ENCODE data around the gene KAT7.

KAT7 gene

DNA sequence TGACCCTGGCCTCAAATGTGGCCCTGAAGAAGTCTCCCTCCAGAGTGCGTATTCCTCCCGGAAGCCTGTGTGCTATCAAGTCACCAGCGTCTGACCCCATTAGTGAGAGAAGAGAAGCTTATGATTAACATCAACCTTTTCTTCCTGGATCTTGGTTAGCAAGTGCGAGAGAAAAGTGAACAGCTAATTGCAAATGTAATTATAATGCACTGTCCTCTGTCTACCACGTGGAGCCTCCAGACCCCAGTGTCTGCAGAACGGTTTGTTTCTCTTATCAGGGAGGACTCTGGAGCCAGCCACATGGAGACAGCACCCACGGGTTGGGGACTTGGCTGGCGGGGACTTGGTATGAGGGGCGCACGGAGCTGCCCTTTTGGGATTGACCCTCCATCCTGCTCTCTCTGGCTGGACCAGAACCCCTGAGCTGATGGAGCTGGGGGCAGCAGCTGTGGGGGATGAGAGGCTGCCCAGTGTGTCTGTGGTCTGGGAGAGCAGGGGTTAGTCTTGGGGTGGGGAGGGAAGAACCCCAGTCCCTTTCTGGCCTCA lies 65.1 kb downstream of the KAT7 start:
- TF ChIP-seq, protein P1, sequence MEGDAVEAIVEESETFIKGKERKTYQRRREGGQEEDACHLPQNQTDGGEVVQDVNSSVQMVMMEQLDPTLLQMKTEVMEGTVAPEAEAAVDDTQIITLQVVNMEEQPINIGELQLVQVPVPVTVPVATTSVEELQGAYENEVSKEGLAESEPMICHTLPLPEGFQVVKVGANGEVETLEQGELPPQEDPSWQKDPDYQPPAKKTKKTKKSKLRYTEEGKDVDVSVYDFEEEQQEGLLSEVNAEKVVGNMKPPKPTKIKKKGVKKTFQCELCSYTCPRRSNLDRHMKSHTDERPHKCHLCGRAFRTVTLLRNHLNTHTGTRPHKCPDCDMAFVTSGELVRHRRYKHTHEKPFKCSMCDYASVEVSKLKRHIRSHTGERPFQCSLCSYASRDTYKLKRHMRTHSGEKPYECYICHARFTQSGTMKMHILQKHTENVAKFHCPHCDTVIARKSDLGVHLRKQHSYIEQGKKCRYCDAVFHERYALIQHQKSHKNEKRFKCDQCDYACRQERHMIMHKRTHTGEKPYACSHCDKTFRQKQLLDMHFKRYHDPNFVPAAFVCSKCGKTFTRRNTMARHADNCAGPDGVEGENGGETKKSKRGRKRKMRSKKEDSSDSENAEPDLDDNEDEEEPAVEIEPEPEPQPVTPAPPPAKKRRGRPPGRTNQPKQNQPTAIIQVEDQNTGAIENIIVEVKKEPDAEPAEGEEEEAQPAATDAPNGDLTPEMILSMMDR (IDR thresholded peaks at IDR 0.05; ENCODE audit: control extremely low read depth, extremely low read depth, low read depth, missing control alignments): no peak
- CTCF ChIA-PET: interaction anchor here (1.1 to 2.3 kb wide), 3 partner anchors 144 to 296 kb away, joined by 3 to 8 read pairs (median 4); no protein-coding TSS in a partner anchor

DNA sequence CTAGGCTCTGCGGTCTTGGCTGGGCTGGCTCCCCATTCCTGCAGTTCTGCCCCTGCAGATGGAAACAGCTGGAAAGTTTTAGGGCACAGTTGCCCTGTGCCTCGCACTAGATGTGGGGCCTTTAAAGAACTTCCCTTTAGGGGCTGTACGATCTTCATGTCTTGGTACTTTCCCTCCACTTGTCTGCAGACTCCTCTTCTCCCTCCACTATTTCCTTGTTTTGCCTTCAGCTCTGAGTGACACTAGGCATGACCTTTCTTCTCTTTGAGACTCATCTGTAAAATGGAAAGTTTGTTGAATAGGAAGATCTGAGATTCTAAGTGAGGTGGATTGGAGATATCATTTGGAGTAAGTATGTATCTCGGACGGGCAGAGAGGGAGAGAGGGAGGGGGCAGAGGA lies 65.6 kb downstream of the KAT7 start:
- no peak for DNase-seq (ENCODE audit: extremely low spot score)
- ChIA-PET CTCF (interaction anchor here (1.1 to 2.3 kb wide), 3 partner anchors 143 to 297 kb away, joined by 3 to 8 read pairs (median 4); no protein-coding TSS in a partner anchor), POLR2A (no interaction called here)
- TF ChIP-seq, protein P1 (IDR thresholded peaks at IDR 0.05; ENCODE audit: control extremely low read depth, extremely low read depth, low read depth, missing control alignments): no peak

More for the DNA sequence above, 65.1 kb downstream of the KAT7 start:
- POLR2A ChIA-PET: no interaction called here
- DNase-seq (ENCODE audit: extremely low spot score): no peak

DNA sequence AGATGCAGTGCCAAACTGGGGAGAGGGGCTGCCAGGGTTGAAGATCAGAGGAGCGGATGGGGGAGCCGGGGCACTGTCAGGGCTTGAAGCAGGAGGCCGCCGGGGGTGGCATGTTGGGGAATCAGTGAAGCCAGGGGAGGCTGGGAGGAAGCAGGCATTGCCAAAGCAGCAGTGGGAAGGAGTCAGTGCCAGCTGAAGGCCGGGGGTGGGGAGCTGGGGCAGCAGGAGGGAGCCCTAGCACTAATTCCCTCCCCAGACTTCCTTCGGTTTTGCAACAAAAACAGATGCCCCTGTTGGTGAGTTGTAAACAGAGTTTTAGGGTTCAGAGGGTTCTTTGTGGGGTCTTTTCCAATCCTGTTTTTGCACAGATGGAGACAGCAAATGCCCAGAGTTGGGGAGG lies 70.3 kb downstream of the KAT7 start:
- TF ChIP-seq, protein P1 (IDR thresholded peaks at IDR 0.05; ENCODE audit: control extremely low read depth, extremely low read depth, low read depth, missing control alignments): no peak
- DNase-seq (ENCODE audit: extremely low spot score): no peak
- ChIA-PET POLR2A (no interaction called here), CTCF (interaction anchor here (1.5 to 11.5 kb wide), 2 partner anchors 93 to 138 kb away, joined by 3 to 171 read pairs; partner anchors contain the start of gene DLX3)

GRCh38 chr17:49859991-49860953 lies 71.8 kb downstream of the KAT7 start:
- TF ChIP-seq, protein P1 (IDR thresholded peaks at IDR 0.05; ENCODE audit: control extremely low read depth, extremely low read depth, low read depth, missing control alignments): no peak
- ChIA-PET CTCF (interaction anchor here (1.0 to 11.5 kb wide), 12 partner anchors 9 to 304 kb away, joined by 3 to 171 read pairs (median 4); partner anchors contain the start of genes DLX3 and TAC4), POLR2A (no interaction called here)
- no peak for DNase-seq (ENCODE audit: extremely low spot score)

DNA sequence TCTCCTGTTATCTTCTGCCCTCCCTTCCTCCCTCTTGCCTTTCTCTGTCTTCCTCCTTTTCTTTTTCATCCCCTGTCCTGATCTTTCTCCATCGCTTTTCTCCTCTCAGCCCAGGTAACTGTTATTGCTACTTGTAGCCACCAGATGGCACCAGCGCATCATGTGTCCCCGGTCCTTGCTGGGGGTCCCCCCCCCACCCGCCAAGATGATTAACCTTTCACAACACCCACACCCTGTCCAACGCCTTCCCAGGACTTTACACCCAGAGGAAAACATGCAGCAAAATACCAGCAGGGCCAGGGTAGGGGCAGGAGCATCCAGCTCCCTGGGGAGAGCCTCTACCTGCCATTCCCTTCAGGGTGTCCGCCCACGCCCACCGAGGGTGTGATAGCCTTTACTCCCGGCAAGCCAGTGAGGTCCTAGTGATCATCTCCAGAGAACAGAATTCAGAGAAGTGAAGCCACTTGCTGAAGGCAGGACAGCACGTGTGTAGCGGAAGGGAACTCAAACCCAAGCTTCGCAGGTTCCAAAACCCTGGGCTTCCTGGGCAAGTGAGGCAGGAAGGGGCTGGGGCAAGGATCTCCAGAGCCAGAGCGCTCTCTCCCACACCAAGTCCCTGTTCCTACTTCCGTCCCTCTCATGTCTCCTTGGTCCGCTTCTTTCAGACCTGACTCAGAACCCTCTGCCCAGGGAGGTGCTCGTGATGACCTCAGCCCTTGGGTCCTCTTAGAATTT lies 72.8 kb downstream of the KAT7 start:
- POLR2A ChIA-PET: no interaction called here
- peak; percentile 81 for DNase-seq (ENCODE audit: extremely low spot score)
- TF ChIP-seq, protein P1 (IDR thresholded peaks at IDR 0.05; ENCODE audit: control extremely low read depth, extremely low read depth, low read depth, missing control alignments): peak; percentile 80
- CTCF ChIA-PET: interaction anchor here (0.8 to 11.5 kb wide), 9 partner anchors 10 to 140 kb away, joined by 3 to 171 read pairs (median 5); partner anchors contain the start of gene DLX3

Data from GM10248 (cell line).